Prostate gland (tissue), 2 donors: Measurements from ENCODE around the gene HK1. TPM values are rescaled to one million over a fixed set of nuclear protein-coding genes. Genes with fewer than 3 reads are reported as not detected.

Experiments
- DNase-seq: peaks from one replicate; pipeline ENCODE4 v3.0.0-alpha.2; 2019; ENCODE audit warnings: low spot score
- H3K27ac ChIP-seq, 2 donors: fragments of 200-600 bp; sonication (generic); 2 replicates each; pipeline ENCODE4 v1.5.1; 2017 to 2019
- H3K27me3 ChIP-seq: fragments of 200-600 bp; sonication (generic); replicated peaks from 2 replicates; pipeline ENCODE4 v1.5.1; 2019; ENCODE audit not compliant: insufficient read depth
- H3K36me3 ChIP-seq, 2 donors: fragments of 200-600 bp; sonication (generic); 1 replicate in 1 of 2; 2 replicates in 1 of 2; pipeline versions ENCODE4 v1.5.1 to v1.8.1; 2017 to 2019
- H3K4me1 ChIP-seq: fragments of 200-600 bp; sonication (generic); replicated peaks from 2 replicates; pipeline ENCODE4 v1.5.1; 2019
- H3K4me3 ChIP-seq, 2 donors: fragments of 200-600 bp; sonication (generic); 2 replicates each; pipeline ENCODE4 v1.5.1; 2017 to 2019
- H3K9me3 ChIP-seq: fragments of 200-600 bp; sonication (generic); 2 replicates; pipeline ENCODE4 v1.5.1; 2017
- CTCF ChIP-seq, 4 experiments: fragments of 200-600 bp in 2 of 4; fragments of 450-650 bp in 2 of 4; sonication (generic) in 2 of 4; IDR thresholded peaks; 1 replicate in 3 of 4; 2 replicates in 1 of 4; pipeline ENCODE4 v1.5.1; 2016 to 2019; ENCODE audit warnings: antibody characterized with exemption in 4 of 4, mild to moderate bottlenecking in 2 of 4, moderate library complexity in 2 of 4
- POLR2A ChIP-seq: fragments of 450-650 bp; IDR thresholded peaks from one replicate; pipeline ENCODE4 v1.6.1; 2016; ENCODE audit warnings: antibody characterized with exemption, mild to moderate bottlenecking
- POLR2AphosphoS5 ChIP-seq: sonication (generic); formaldehyde crosslinking; IDR thresholded peaks from one replicate; pipeline ENCODE4 v1.6.1; 2017; ENCODE audit warnings: antibody characterized with exemption
- WGBS: methylation state at CpG from one replicate; pipeline ENCODE4 v1.1.5; 2018; 5-methylcytosine and 5-hydroxymethylcytosine counted together
- intact Hi-C: fragments of 100-400 bp; cut with DNase I; formaldehyde crosslinking; loops from one replicate; pipeline ENCODE4 v1.14.2; 2022
- total RNA-seq, 2 donors: library from RNA; depleted of rRNA; stranded (reverse); fragments of >200 nt; gene quantifications; one replicate each; pipeline ENCODE4 v1.1.0, GENCODE V29; 2016

HK1 gene
- total RNA-seq, 2 donors from 2014 or later = 67.8 to 134 TPM

- Histone ChIP-seq H3K4me1 (no peaks in the 10 kb centered on the region), H3K27me3 (no peaks in the 10 kb centered on the region), H3K4me3 (no peak overlapping the region), H3K9me3 (no peaks in the 10 kb centered on the region), H3K36me3 (no peaks in the 10 kb centered on the region), H3K27ac (no peak overlapping the region)
- TF ChIP-seq POLR2AphosphoS5 (no peak), CTCF (IDR thresholded peaks at IDR 0.05) (no peak), POLR2A (no peak)
- WGBS = 81% methylated on average over 17 of the region's 17 CpGs
- intact Hi-C loops = no loop called here
- no peak for DNase-seq
Measured at GRCh38 chr10:69265521-69265920, 12.8 kb upstream of the HK1 start.

- Histone ChIP-seq H3K27ac (no peak overlapping the region), H3K4me1 (no peaks in the 10 kb centered on the region), H3K4me3 (no peak overlapping the region), H3K9me3 (no peaks in the 10 kb centered on the region), H3K36me3 (no peaks in the 10 kb centered on the region), H3K27me3 (no peaks in the 10 kb centered on the region)
- no peak for DNase-seq
- no peak for TF ChIP-seq POLR2AphosphoS5
- no peak for TF ChIP-seq CTCF (IDR thresholded peaks at IDR 0.05)
- no peak for TF ChIP-seq POLR2A
- WGBS = 88% methylated on average over 14 of the region's 14 CpGs
- intact Hi-C loops = no loop called here
Measured at GRCh38 chr10:69268761-69269416, 9.4 kb upstream of the HK1 start.

GRCh38 chr10:69269761-69270160 is 8.5 kb upstream of the HK1 start:
- no peak for DNase-seq
- Histone ChIP-seq H3K4me3 (no peak overlapping the region), H3K9me3 (no peaks in the 10 kb centered on the region), H3K27ac (no peak overlapping the region), H3K27me3 (no peaks in the 10 kb centered on the region), H3K36me3 (no peaks in the 10 kb centered on the region), H3K4me1 (no peaks in the 10 kb centered on the region)
- intact Hi-C loops = no loop called here
- 58% methylated on average over 2 of the region's 2 CpGs for WGBS
- TF ChIP-seq POLR2AphosphoS5 (no peak), CTCF (IDR thresholded peaks at IDR 0.05) (no peak), POLR2A (no peak)

- intact Hi-C loops = no loop called here
- H3K4me1 ChIP-seq = no peaks in the 10 kb centered on the region
- no peaks in the 10 kb centered on the region for H3K9me3 ChIP-seq
- H3K27me3 ChIP-seq = no peaks in the 10 kb centered on the region
- H3K36me3 ChIP-seq = no peaks in the 10 kb centered on the region
- H3K27ac ChIP-seq = no peak overlapping the region
- no peak for DNase-seq
- WGBS = 77% methylated on average over 3 of the region's 3 CpGs
- H3K4me3 ChIP-seq = no peak overlapping the region
- TF ChIP-seq POLR2A = no peak
- TF ChIP-seq POLR2AphosphoS5 = no peak
- no peak for TF ChIP-seq CTCF (IDR thresholded peaks at IDR 0.05)
Measured at GRCh38 chr10:69270990-69271389, 7.3 kb upstream of the HK1 start.

GRCh38 chr10:69272624-69273023 is 5.7 kb upstream of the HK1 start:
- Histone ChIP-seq H3K27ac (no peak overlapping the region), H3K4me1 (no peaks in the 10 kb centered on the region), H3K9me3 (no peaks in the 10 kb centered on the region), H3K27me3 (no peaks in the 10 kb centered on the region), H3K36me3 (no peaks in the 10 kb centered on the region), H3K4me3 (no peak overlapping the region)
- no peak for DNase-seq
- intact Hi-C loops = no loop called here
- 58% methylated on average over 1 of the region's 1 CpG for WGBS
- TF ChIP-seq POLR2AphosphoS5 = no peak
- no peak for TF ChIP-seq CTCF (IDR thresholded peaks at IDR 0.05)
- TF ChIP-seq POLR2A = no peak
